COLO668 (cell line): ENCODE data around the gene UQCC2.

Experiments
- DNase-seq: peaks from one replicate; lab custom pipeline; 2025; ENCODE audit not compliant: unreplicated experiment; lab: John Stamatoyannopoulos, UW

Gene UQCC2

DNA sequence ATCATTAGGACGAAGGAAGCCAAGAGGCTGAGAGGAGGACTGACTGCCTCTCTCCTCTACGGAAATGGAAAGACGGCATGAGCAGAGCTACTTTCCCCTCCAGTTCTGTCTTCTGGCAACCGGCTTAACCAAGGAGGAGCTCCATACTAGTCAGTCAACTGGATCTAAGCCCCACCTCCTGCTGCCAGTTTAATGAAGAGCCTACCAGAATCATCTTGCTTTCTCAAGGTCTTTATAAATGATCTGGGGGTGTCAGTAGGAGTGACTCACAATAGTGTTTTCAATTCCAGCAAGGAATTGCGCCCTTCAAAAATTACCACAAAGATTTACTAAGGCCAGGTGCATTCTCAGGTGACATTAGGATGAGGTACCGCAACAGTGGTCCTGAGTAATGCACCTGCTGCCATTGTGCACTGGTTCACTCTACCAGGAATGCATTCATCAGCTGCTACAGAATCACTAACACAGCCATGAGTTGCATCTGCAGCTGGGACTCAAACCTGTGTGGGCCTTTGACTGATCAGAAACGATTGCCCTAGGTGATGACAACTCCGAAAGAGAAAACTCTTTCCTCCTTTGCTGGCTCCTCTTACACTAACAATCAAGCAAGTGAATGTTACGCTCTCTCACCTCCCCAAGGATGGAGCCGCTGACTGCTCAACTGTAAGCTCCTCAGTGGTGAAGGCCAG lies 2.8 kb downstream of the UQCC2 start:
- no peak for DNase-seq

DNA sequence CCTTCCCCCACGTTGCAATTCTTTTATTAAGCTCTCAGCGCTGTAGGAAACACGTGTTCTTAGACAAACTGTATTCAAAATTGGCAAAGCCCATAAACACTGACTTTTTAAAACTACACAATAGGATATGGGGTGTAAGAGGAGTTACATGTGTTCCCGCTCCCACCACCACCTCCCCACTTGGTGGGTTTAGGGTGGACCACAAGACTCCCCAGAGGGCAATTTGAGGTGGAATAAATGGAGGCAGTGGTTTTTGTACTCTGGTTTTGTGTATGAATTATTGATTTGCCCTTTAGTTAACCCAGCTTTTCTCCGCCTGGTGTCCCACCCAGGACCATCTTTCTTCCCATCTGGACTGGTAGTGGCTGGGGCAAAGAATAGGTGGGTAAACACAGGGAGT lies 3.7 kb downstream of the UQCC2 start:
- DNase-seq, result no peak

DNA sequence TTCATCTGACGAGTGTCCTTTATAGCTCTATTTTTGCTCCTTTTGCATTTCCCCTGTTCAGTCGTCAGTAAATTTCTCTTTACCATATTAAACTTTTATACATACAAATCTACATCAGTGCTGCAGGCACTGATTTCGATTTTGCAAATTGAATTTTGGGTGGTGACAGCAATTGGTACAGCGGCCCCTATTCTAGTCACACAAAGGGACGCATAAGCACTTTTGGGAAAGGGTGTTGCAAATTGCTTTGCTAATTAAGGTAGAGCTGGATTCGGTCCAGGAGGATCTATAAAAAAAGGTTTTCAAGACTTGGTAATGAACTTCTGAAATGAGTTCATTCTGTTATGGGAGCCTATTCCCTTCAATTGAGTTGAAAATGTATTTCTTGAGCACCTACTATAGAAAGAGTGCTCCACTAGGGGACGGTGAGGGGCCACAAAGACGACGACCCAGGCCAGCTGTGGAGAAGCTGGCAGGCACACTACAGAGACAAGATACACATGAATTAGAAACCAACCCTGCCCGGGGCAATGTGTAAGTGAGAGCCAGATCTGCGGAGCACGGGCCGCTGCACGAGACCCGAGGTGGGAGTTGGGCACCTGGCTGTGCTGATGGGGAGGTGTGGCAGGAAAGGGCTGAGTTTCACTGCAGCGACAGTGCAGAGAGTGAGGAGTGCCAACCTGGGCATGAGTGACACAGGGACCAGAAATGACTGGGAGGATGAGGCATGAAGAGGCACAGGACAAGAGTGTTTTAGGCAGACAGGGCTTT lies 5.4 kb downstream of the UQCC2 start:
- DNase-seq, result no peak

DNA sequence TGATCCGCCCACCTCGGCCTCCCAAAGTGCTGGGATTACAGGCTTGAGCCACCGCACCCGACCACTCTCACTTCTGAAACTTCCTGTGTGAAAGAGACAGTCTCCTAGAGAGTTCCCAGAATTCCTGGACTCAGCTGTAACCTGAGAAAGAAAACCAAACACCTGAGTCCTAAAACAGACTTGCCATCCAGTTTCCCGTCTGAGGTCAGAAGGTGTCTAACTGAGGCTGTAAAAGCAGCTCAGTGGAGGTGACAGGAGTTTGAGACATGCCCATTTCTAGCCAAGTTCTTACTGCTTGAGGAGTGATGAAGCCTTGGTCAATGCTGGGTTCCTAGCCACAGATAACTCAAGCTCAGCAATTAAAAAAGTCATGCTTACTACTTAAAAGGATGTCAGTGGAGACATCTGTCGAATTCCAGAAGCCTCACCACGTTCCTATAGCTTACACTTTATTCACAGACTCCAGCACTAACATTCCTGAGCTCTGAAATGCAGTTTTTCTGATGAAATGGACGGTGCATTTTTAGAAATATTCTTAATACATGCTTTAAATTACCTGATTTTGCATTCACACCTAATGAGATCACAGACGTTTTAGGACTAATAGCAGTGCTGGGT lies 6.1 kb downstream of the UQCC2 start:
- DNase-seq, result no peak

DNA sequence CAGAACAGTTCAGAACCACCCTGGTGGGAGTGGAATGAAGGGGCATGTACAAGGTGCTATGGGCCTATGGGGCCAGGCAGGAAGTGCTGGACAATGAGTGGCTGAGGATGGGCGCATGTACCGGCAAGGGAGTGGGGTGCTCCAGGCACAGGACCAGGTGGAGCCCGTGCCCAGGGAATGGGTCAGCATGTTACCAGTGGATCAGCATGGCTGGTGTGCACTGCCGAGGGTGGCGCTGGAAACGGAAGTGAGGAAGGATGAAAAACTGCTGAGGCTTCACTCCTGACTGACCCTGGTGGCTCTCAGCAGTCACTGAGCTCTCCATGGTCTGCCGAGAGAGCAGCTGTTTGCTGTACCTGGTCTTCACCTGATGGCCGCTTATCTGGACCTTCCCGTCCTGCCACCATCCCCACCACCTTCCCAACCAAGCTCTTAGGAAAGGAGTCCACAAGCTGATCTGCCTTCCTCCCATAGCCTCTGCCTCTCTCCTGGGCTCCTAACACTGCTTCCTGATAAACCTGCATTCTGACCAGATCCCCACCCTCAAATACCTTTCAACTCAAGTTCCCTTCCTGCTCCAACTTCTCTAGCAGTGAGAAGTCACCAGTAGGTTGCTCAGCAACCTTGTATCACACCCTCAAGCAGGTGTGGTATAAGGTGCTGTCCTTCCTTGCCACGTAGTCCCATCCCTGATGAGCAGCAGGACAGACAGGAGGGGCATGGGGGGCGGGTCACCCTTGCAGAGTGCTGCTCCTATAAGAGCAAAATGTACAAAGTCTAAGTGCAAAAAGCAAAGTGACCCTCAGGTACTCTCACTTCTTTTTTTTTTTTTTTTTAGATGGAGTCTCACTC lies 7.1 kb downstream of the UQCC2 start:
- DNase-seq, result no peak

DNA sequence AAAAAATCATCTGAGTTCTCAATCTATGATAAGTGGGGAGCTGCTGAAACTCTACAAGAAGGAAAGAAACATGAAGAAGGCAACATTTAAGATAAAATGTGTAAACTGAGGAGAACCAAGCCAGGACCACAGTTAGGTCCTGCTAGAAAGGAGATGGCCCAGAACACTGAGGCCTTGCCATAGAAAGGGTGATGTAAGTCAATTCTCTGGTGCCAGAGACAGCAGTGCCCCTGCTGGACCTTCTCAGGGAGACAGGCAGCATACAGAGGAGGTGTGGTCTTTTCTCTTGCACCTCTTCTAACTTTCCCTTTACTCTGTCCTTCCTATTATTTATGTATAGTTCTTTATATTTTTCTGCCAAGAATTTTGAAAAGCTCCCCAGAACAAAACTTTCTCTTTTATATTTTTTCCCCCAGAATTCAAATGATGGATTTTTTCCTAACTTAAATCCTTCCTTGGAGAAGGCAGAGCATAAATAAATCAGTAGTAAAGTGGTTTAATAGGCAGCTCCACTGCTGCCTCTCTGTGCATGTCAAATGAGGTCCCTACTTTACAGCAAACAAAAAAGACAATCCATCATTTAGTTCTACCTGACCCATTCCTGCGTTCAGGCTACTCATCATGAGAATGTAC lies 9.0 kb downstream of the UQCC2 start:
- DNase-seq, result peak; percentile 15

DNA sequence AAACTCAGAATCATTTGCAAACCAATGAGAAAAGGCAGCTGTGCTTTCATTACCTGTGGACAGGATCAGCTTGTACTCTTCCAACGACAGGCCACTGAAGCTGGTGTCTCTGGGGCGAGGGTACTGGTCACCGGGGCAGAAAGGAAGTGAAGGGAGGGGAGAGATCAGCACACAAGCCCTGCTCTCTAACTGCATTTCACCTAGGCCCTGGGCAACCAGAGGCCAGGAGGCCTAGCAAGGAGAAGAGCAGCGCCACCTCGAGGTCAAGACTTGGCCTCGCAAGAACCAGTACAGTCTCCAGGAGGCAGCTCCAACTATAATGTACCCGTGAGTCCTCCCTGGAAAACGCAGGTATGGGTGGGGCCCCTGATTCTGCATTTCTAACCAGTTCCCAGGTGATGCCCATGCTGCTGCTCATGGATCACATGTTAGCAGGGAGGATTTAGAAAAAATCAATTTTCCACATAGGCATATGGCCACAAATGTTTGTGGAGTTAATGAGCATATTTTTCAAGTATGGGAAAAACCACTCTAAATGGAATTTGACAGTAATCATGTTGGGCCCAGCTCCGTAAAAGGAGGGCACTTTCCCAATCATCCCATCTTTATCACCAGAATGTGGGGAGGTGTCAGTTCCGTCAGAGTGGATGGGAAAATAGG lies 11.0 kb downstream of the UQCC2 start:
- peak; percentile 47 for DNase-seq

DNA sequence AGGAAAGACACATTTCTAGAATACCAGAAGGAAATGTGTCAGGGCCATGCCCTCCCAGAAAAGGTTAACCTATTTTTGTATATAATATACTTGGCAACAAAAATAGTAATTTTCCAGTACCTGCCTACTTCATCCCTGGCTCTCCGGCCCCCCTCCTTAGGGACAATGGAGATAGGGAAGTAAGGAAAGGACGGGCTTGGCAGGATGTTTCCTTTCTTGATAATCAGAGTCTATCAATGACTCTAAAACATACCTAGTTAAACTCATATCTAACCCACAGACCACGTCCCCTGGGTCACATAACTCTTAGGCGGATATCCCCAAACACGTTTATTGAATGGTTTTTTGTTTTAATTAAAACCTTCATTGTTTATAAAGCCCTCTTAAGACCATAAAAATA lies 11.8 kb downstream of the UQCC2 start:
- no peak for DNase-seq

DNA sequence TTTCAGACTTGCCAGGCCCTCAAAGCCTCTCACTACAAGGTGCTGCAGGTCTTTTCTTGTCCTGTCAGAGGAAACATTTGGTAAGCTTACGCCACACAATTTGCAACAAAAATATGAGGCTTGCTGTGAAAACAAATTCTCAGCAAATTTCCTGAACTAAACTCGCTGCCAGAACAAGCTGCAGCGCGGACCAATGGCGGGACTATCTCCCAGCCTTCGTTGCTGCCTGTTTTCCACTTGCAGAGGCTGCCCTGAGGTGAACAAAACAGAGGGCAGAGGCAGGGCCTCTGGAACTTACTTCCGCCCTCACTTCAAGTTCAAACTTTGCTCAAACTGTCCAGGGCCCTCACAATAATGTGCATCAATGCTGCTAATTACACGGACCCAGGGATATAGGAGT lies 12.4 kb downstream of the UQCC2 start:
- no peak for DNase-seq

DNA sequence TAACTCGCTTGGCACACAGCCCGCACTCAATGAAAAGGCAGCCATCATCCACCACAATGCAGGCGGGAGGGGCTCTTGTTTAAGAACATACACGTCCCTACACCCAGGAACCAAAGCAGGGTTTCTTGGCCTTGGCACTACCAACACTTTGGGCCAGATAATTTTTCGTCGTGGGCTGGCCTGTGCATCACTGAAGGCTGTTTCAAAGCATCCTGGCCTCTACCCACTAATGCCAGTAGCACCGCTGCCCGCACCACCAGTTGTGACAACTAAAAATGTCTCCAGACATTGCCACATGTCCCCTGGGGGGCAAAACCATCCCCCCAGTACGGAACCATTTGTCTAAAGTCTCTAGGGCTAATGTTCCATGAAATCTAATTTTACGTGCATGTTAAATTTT lies 13.0 kb downstream of the UQCC2 start:
- no peak for DNase-seq

DNA sequence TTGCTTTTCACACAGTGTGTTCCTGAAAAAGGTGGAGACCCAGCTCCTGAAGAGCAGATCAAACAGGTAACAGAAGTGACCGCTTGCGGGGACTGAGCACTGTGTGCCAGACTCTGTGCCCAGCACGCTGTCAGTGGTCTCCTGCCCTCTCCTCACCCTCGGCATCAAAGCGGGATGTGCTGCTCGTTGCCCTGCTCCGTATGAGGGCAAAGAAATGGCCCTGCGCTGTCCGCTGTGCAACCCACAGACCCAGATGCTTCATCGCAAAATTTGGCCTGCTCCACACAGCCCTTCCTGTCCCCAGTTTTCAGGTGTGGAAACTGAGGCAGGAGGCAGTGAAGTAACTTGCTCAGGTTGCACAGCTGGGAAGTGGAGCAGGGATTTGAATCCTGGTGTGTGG lies 13.7 kb downstream of the UQCC2 start:
- DNase-seq, result no peak

DNA sequence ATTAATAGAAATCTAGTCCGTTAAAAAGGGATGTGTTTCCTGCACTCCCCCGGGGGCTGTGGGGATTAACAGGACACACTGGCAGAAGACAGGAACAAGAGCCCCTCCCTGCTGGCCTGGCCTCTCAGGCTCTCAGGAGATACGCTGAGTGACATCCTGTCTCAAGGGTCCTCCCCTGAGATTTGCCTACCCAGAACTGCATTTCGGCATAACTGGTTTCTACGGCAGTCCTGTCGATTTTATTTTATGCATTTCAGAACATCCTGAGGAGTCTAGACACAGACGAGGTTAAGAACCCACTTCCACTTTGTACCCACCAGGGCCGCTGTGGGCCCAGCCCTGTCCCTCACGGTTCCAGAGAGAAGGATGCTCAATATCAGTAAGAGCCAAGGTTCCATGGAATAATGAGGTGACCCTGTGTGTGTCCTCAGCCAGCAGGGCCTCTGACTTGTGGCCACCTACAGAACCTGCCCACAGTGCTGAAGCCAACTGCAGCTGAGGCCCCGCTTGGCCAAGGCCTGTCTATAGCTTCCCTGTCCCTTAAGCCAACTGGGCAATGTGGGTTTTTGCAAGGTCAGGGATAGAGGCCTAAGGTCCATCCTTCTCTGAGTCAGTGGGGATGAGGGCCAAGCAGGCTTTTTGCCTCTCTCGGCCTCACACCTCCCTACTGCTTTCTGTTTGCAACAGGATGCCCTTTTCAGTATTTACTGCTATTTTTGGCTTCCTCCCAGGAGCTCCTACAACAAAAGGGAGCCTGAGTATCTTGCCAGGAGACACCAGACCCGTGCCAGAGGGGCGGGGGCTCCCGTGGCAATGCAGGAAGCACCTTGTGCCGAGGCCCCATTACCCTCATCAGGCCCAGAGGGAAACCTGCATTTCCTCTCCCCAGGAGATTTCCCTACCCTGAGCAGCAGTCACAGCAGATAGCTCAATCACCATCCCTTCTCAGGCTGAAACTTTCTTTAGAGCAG lies 14.7 kb downstream of the UQCC2 start:
- no peak for DNase-seq

DNA sequence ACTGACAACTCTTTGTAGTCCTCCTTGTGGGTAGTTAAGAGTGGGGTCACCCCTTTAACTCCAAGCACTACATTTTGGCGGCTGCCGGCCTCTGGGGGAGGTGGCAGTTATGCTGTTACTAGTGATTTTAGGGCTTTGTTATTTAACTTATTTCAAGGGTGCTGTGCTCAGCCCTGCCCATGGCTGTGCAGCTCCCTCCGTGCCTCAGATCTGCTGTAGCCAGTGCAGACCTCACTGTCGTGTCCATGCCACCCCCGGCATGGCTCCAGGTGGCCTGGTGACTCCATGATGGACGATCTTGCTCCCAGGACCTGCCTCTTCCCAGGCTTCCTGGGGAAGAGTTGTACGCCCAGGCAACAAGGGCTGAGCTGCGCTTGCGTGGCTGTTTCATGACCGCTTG lies 15.4 kb downstream of the UQCC2 start:
- no peak for DNase-seq

DNA sequence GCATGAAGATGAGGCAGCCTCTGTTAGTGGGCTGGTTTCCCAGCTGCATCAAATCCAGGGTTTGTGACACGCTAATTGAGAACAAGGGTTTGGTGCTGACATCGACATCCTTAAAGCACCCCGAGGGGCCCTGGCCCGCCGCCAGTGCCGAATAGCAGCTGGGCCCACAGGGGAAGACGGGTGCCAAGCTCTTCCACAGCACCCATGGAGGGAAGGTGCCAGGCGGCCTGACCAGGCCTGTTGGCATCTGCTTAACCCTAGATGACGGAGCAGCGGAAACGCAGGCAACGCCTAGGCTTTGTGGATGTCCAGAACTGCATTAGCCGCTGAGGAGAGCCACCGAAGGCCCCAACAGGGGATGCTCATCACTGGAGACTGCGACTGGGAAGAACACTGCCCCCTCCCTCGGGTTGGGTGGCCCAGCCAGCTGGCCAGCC lies 16.0 kb downstream of the UQCC2 start:
- no peak for DNase-seq

DNA sequence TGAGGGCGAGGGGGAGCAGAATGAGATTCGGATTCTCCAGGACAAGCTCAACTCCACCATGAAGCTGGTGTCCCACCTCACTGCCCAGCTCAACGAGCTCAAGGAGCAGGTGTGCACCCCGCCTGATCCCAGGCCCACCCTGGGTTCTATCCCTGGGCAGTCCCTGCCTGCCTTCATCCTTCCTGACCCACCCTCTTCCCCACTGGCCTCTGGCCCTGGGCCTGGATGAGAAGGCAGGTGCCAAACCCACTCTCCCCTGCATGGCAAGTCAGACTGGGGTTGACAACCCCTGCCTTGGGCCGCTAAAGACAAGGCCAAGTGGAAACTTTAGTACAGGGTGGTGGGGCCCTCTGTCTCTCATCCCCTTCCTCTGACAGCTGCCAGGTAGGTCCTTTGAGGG lies 16.5 kb downstream of the UQCC2 start:
- DNase-seq, result no peak

DNA sequence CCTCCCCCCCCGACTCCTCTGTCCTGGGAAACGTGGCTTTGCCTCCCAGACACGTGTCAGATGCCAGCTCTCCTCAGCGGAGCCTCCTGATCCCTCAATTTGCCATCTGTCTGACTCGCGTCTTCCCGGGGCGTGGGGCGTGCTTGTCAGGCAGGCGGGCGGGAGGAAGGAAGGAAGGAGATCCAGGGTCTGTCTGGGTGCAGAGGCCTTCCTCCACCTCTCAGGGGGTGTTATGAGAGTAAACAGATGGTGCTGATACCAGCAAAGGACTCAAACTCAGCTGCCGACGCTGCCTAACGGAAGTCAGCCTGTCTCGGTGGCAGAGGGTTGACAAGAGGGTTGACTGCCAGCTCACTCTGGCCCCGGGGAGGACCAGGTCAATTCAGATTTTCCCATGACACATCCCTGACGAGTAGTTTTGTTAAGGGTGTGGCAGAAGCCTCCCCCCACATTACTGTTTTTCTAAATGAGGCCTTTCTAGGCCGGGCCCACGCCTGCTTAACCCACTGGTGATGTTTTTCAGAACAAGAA lies 17.0 kb downstream of the UQCC2 start:
- no peak for DNase-seq

DNA sequence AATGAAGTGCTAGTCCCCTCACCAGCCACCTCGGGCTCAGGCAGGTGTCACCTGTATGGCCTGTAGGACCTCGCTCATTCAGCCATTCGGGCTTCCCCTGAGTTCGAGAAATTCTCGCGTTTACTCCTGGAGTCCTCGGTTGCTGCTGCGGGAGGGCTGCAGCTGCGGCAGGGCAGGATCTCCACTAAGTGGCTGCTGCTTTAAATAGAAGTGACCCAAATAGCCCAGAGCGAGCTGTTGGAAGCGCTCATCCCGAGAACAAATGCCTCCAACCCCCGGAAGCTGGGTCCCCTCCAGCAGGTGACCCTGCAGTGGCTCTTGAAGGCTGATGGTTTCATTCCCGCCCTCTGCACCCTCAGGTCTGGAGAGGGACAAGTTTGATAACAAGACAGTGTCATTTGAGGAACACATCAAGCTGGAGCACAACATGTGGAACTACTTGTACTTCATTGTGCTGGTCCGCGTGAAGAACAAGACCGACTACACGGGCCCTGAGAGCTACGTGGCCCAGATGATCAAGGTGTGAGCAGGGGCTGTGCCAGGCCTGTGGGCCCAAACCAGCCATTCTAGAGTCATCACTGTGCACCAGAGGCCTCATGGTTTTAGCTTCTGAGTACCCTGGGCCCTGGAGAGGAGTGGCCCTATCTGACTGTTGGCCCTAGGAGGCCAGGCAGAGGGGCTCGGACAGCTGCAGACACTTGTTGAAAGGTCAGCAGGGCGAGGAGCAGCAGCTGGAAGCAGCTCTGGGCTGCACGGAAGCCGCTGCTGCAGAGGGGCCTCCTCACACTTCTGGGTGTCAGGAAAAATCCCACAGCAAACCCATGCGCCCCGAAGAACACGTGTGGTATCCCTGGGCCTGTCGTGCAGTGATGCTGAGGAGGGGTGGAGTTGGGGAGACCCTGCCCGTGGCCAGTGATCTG lies 18.1 kb downstream of the UQCC2 start:
- DNase-seq, result no peak

DNA sequence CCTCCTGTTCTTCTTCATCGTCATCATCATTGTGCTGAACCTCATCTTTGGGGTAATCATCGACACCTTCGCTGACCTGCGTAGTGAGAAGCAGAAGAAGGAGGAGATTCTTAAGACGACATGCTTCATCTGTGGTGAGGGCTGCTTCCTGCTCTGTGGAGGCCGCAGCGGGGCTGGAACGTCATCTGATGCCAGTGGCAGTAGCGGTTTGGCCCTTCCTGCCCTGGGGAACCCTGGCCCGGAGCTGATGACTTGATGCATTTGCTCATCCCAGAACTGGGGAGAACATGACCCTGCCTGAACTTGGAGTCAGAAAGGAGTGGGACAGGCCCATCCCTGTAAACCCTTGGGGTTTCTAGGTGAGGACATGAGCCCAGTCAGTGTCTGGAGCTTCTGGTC lies 18.7 kb downstream of the UQCC2 start:
- no peak for DNase-seq
